Smooth muscle cell of the brain vasculature (primary cell): Measurements from ENCODE around the gene KSR1.

ENCODE experiments used
- DNase-seq: peaks from one replicate; pipeline ENCODE4 v3.0.0-alpha.2; 2012; ENCODE audit warnings: low read depth, low spot score

KSR1 gene

GRCh38 chr17:27473190-27473747 lies 17.0 kb downstream of the KSR1 start:
- DNase-seq, result no peak

GRCh38 chr17:27473748-27474609 lies 17.7 kb downstream of the KSR1 start:
- no peak for DNase-seq

GRCh38 chr17:27475070-27475673 lies 18.9 kb downstream of the KSR1 start:
- no peak for DNase-seq

GRCh38 chr17:27475981-27476895 lies 20.0 kb downstream of the KSR1 start:
- DNase-seq, result no peak

GRCh38 chr17:27477050-27477888 lies 21.0 kb downstream of the KSR1 start:
- DNase-seq, result no peak

GRCh38 chr17:27477971-27478684 lies 21.9 kb downstream of the KSR1 start:
- no peak for DNase-seq

- no peak for DNase-seq
Observed at GRCh38 chr17:27478901-27479538, 22.8 kb downstream of the KSR1 start.

- DNase-seq, result no peak
Observed at GRCh38 chr17:27479838-27480237, 23.6 kb downstream of the KSR1 start.

- no peak for DNase-seq
Observed at GRCh38 chr17:27480699-27481098, 24.5 kb downstream of the KSR1 start.

GRCh38 chr17:27481327-27481726 lies 25.1 kb downstream of the KSR1 start:
- no peak for DNase-seq

- DNase-seq, result no peak
Observed at GRCh38 chr17:27485125-27485524, 28.9 kb downstream of the KSR1 start.

- DNase-seq, result no peak
Observed at GRCh38 chr17:27485716-27486495, 29.7 kb downstream of the KSR1 start.

- no peak for DNase-seq
Observed at GRCh38 chr17:27486741-27487140, 30.5 kb downstream of the KSR1 start.

- no peak for DNase-seq
Observed at GRCh38 chr17:27488231-27488630, 32.0 kb downstream of the KSR1 start.

- DNase-seq, result peak; percentile 39
Observed at GRCh38 chr17:27489045-27489715, 32.9 kb downstream of the KSR1 start.

GRCh38 chr17:27490391-27490790 lies 34.1 kb downstream of the KSR1 start:
- DNase-seq, result no peak

GRCh38 chr17:27491713-27492190 lies 35.5 kb downstream of the KSR1 start:
- DNase-seq, result no peak

- DNase-seq, result no peak
Observed at GRCh38 chr17:27492470-27492869, 36.2 kb downstream of the KSR1 start.
